Measurements from ENCODE around the gene MAP3K4.

DNA sequence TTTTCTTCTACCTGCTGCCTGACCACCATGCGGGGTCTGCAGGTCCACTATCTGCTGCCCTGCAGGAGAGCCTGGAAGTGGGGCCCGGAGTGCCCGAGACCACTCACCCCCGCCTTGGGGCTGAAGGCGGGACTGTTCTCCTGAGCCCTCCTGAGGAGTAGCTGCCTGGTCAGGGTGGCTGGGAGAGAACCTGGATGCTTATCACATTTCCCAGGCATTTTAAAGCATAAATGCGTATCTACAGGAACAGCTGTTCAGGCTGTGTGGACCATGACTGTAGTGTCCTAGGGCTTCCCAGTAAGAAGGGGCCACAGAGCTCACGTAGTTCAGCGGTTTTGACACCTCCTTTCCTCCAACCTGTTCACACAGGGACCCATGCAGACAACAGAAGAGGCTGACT lies 159.0 kb downstream of the MAP3K4 start:
- TF ChIP-seq POLR2A (IDR thresholded peaks at IDR 0.05) (no peak), CTCF (IDR thresholded peaks at IDR 0.05) (no peak)

Measured in breast epithelium (tissue), 3 donors.